Measurements from ENCODE around the gene DCAF7.

DCAF7 gene

DNA sequence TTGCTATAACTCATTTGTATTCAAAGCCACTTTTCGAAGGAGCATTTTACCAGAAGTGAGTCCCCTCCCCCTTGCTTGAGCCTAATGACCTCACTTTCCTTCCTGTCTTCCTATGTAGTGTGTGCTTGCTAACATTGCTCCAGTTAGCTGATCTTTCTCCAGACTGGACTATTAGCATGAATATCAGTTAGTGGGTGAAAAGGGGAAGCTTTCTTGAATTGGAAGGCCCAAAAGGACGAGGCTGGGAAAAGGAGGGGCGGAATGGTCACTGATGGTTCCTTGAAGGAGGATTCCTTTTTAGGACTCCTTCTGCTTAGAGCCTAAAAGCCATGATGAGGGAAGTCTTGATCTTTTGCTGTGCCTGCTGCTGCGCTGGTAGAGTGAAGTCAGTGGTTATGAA lies 83.9 kb downstream of the DCAF7 start:
- DNase-seq = no peak

GRCh38 chr17:63634816-63635215 lies 84.5 kb downstream of the DCAF7 start:
- no peak for DNase-seq

DNA sequence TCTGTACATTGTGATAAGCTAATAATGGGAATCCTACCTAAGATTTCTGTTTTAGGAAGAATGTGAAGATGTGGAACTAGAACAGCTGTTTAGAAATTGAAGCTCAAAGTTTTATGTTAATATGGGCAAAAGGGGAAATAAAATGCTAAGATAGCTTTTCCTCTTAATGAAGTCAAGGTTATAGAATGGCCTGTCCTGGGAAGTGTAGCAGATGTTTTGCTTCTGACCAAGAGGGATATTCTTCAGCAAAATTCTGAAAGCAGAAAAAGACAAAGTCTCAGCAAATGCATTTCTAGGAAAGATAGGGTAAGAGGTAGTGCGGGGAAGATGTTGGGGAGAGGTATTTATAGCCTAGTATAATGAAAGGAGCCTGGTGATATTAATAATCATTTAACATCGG lies 85.0 kb downstream of the DCAF7 start:
- no peak for DNase-seq

DNA sequence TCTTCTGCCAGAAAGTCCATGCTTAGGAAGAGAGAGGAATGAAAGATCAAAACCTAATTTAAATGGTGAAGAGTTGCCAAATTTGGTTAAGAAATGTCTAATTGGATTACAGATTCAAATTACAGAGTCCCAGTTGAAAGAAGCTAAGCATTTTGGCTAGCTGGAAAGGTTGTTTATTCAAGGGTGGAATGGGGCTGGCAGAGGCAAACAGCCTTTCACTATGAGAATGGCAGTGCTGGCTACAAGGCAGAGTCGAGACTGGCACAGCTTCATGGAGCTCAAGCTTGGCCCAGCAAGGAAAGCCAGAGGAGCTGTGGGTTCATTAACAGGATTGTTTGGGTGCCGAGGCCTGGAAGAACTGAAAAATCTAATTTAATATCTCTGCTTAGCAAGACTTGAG lies 85.5 kb downstream of the DCAF7 start:
- no peak for DNase-seq

DNA sequence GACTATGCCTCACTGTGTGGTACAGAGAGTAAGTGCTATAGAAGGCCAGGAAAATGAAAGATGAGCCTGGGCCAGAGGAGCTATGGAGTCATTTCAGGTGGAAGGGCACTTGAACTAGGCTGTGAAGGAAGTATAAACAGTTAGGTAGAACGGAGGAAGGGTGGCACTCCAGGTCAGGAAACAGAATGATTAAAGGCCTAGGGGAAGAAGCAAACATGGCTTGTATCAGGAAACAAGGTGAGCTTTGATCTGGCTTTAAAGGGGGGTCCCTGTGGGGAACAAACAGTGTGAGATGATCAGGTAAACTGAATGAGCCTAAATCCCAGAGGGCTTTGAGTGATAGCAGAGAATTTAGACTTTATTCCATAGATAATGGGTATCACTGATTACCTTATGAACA lies 88.8 kb downstream of the DCAF7 start:
- DNase-seq = no peak

GRCh38 chr17:63640038-63640437 lies 89.8 kb downstream of the DCAF7 start:
- DNase-seq = no peak

DNA sequence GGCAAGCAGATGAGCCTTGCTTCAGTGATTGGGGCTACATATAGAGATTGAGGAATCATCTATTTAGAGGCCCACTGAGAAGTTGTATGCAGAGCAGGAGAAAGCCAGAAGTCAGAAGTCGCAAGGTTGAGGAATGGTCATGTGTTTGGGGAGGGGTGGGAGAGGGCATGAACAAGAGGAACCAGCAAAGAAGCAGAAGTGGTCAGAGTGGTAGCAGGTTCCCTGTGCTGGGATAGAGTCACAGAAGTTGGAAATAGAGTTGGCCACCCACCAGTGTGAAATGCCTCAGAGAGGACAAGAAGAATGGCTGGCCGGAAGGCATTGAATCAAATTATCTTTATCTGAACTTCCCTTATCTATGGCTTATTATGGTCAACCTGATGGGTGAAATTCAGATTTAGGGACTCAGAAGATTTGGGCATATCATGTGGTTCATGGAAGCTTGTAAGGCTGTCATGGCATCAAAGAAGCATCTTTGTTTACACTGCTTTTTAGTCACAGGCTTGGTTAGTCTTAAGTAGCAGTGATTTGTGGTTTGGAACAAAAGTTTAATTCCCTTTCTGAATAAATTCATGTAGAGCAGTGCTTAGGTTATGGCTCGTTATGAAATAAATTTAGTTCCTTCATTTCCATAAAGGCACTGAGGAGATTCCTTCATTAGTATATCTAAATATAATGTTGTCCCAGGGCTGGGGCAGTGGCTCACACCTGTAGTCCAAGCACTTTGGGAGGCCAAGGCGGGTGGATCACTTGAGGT lies 91.6 kb downstream of the DCAF7 start:
- DNase-seq = no peak
